NCI-H460 (cell line): ENCODE results near the gene SLC39A13. TPM values are rescaled to one million over a fixed set of nuclear protein-coding genes. Genes with fewer than 3 reads are reported as not detected.

Experiments
- DNase-seq: peaks from one replicate; pipeline ENCODE4 v3.0.0-alpha.2; 2016; ENCODE audit warnings: low read depth; ENCODE audit errors: extremely low read depth
- total RNA-seq: library from RNA; depleted of rRNA; stranded (reverse); fragments of >200 nt; shearing (Covaris generic); gene quantifications from 2 replicates; pipeline ENCODE4 v1.2.3, GENCODE V29; 2014

Gene SLC39A13
- total RNA-seq, 1 experiment from 2014 or later, result 12.0 TPM

GRCh38 chr11:47418454-47419259 lies 10.3 kb downstream of the SLC39A13 start:
- DNase-seq, result no peak

GRCh38 chr11:47425611-47426010 lies 17.2 kb downstream of the SLC39A13 start:
- DNase-seq, result no peak

- peak; percentile 95 for DNase-seq
These were observed 17.9 kb downstream of the SLC39A13 start, which contains the start of gene PSMC3 for GRCh38 chr11:47426062-47426956. Gene PSMC3, minus strand, starts transcription at chr11:47426439. Its CDS starts 160 bp downstream, at chr11:47426279.

GRCh38 chr11:47430524-47430923 lies 22.1 kb downstream of the SLC39A13 start:
- DNase-seq, result no peak

GRCh38 chr11:47431356-47432083 lies 23.1 kb downstream of the SLC39A13 start:
- DNase-seq, result no peak

GRCh38 chr11:47433157-47433556 lies 24.8 kb downstream of the SLC39A13 start:
- no peak for DNase-seq

GRCh38 chr11:47434011-47434786 lies 25.8 kb downstream of the SLC39A13 start:
- DNase-seq, result no peak

- no peak for DNase-seq
These were observed 27.3 kb downstream of the SLC39A13 start for GRCh38 chr11:47435687-47436086.

- DNase-seq, result no peak
These were observed 28.3 kb downstream of the SLC39A13 start for GRCh38 chr11:47436726-47437125.

GRCh38 chr11:47437218-47437745 lies 28.9 kb downstream of the SLC39A13 start:
- DNase-seq, result no peak

GRCh38 chr11:47437746-47438418 lies 29.5 kb downstream of the SLC39A13 start:
- no peak for DNase-seq

GRCh38 chr11:47438721-47439120 lies 30.3 kb downstream of the SLC39A13 start:
- DNase-seq, result no peak

- no peak for DNase-seq
These were observed 31.7 kb downstream of the SLC39A13 start for GRCh38 chr11:47440054-47440476.

GRCh38 chr11:47441421-47441820 lies 33.0 kb downstream of the SLC39A13 start:
- no peak for DNase-seq

GRCh38 chr11:47442514-47442913 lies 34.1 kb downstream of the SLC39A13 start:
- no peak for DNase-seq

GRCh38 chr11:47443028-47443700 lies 34.8 kb downstream of the SLC39A13 start:
- no peak for DNase-seq

GRCh38 chr11:47443817-47444216 lies 35.4 kb downstream of the SLC39A13 start:
- no peak for DNase-seq

GRCh38 chr11:47445840-47446239 lies 37.5 kb downstream of the SLC39A13 start:
- DNase-seq, result no peak

GRCh38 chr11:47446833-47447232 lies 38.4 kb downstream of the SLC39A13 start:
- DNase-seq, result no peak
